K562 (cell line): Measurements from ENCODE around the gene TLDC2. TPM values are rescaled to one million over a fixed set of nuclear protein-coding genes. Genes with fewer than 3 reads are reported as not detected.
A peak's percentile ranks its signal among the peaks of the same experiment; 100 is the strongest.

Experiments
- ATAC-seq: fragments of 200-7000 bp; cut with Tn5 transposase; 3 replicates; pipeline ENCODE4 v1.9.1; 2020; ENCODE audit warnings: moderate library complexity
- BruUV-seq: library from RNA; stranded (reverse); fragments of 400-500 nt; replicated peaks from 2 replicates; lab custom pipeline; 2021; lab: Mats Ljungman, UMichigan
- CTCF ChIA-PET: fragments of 300-600 bp; formaldehyde crosslinking; extraction: SDS; loops from one replicate; lab custom pipeline; 2021; ENCODE audit warnings: low intra/inter-chr PET ratio; lab: Yijun Ruan, JAX
- POLR2A ChIA-PET: fragments of 300-600, 350-650 bp; sonication (Branson Sonifier 250); formaldehyde crosslinking; extraction: SDS; loops from one replicate; lab custom pipeline; 2021; ENCODE audit warnings: antibody characterized with exemption, inconsistent platforms; lab: Yijun Ruan, JAX
- DNase-seq, 4 experiments: peaks; one replicate each; pipeline versions ENCODE4 v3.0.0 to v3.0.0-alpha.2; 2011 to 2018; ENCODE audit warnings: low spot score in 3 of 4, mixed read lengths in 3 of 4; ENCODE audit errors: extremely low read depth in 1 of 4
- FAIRE-seq: peaks from 2 replicates; lab custom pipeline; 2011; peaks lifted over from hg19 to GRCh38; lab: Jason Lieb, UNC
- H2AFZ ChIP-seq: 2 replicates; pipeline ENCODE4 v1.6.0; 2011; ENCODE audit warnings: low read depth, low read length, control low read depth, inconsistent platforms
- H3K27ac ChIP-seq: fragments of 200-600 bp; 3 replicates; pipeline ENCODE4 v1.8.0; 2011; ENCODE audit warnings: low read depth, mild to moderate bottlenecking, control low read depth, inconsistent platforms, low read length, moderate library complexity, mixed read lengths; ENCODE audit errors: extremely low read depth
- H3K27me3 ChIP-seq, 2 experiments: fragments of 300-600 bp in 1 of 2; 2 replicates in 1 of 2; 3 replicates in 1 of 2; pipeline versions ENCODE4 v1.6.0 to v1.8.0; 2011; ENCODE audit warnings: inconsistent platforms in 2 of 2, low read length in 2 of 2, mild to moderate bottlenecking in 1 of 2, mixed read lengths in 1 of 2, moderate library complexity in 1 of 2; ENCODE audit not compliant: control insufficient read depth in 2 of 2, insufficient read depth in 2 of 2
- H3K36me3 ChIP-seq: fragments of 300-600 bp; 3 replicates; pipeline ENCODE4 v1.8.0; 2011; ENCODE audit warnings: mild to moderate bottlenecking, low read length, inconsistent platforms; ENCODE audit not compliant: control insufficient read depth, insufficient read depth
- H3K4me1 ChIP-seq, 2 experiments: fragments of 200-600 bp in 1 of 2; replicated peaks in 1 of 2; 2 replicates in 1 of 2; 3 replicates in 1 of 2; pipeline versions ENCODE4 v1.5.1 to v1.8.0; 2011; ENCODE audit warnings: inconsistent platforms in 2 of 2, low read length in 2 of 2, mild to moderate bottlenecking in 1 of 2, mixed read lengths in 1 of 2, moderate library complexity in 1 of 2; ENCODE audit not compliant: control insufficient read depth in 2 of 2, insufficient read depth in 2 of 2
- H3K4me2 ChIP-seq: 2 replicates; pipeline ENCODE4 v1.6.1; 2011; ENCODE audit warnings: low read length, control low read depth, inconsistent platforms, mixed read lengths; ENCODE audit not compliant: insufficient read depth
- H3K4me3 ChIP-seq: fragments of 200-600 bp; sonication (generic), shearing (Covaris generic); 2 replicates; pipeline ENCODE4 v1.5.1; 2016; ENCODE audit warnings: control low read depth, inconsistent platforms
- H3K79me2 ChIP-seq: fragments of 200-600 bp; 3 replicates; pipeline ENCODE4 v1.8.0; 2011; ENCODE audit warnings: low read length, inconsistent platforms; ENCODE audit not compliant: control insufficient read depth, insufficient read depth
- H3K9ac ChIP-seq, 2 experiments: 2 replicates each; pipeline versions ENCODE4 v1.6.0 to v1.6.1; 2011; ENCODE audit warnings: low read depth in 2 of 2, low read length in 2 of 2, control low read depth in 1 of 2, inconsistent platforms in 1 of 2, mild to moderate bottlenecking in 1 of 2, mixed read lengths in 1 of 2; ENCODE audit not compliant: insufficient read depth in 1 of 2
- H3K9me1 ChIP-seq: one replicate; pipeline ENCODE4 v1.6.0; 2011; ENCODE audit warnings: inconsistent platforms, mild to moderate bottlenecking, low read length, moderate library complexity; ENCODE audit not compliant: control insufficient read depth, insufficient read depth
- H3K9me3 ChIP-seq: replicated peaks from 2 replicates; pipeline ENCODE4 v1.5.1; 2011; ENCODE audit warnings: low read depth, low read length, inconsistent platforms; ENCODE audit not compliant: control insufficient read depth, insufficient read depth
- H4K20me1 ChIP-seq: replicated peaks from 2 replicates; pipeline ENCODE4 v1.6.1; 2011; ENCODE audit warnings: low read length, inconsistent platforms, mixed read lengths; ENCODE audit not compliant: control insufficient read depth, insufficient read depth
- E2F4 ChIP-seq: sonication (generic); formaldehyde crosslinking; IDR thresholded peaks from 2 replicates; pipeline ENCODE4 v1.8.0; 2022; ENCODE audit warnings: mild to moderate bottlenecking, low read depth, missing genetic modification reagents
- ESRRA ChIP-seq: fragments of 450-650 bp; IDR thresholded peaks from 2 replicates; pipeline ENCODE4 v1.6.1; 2014; ENCODE audit warnings: low read depth, mild to moderate bottlenecking, moderate library complexity, borderline replicate concordance
- KLF10 ChIP-seq: fragments of 250-450 bp; sonication (Bioruptor Pico); IDR thresholded peaks from 2 replicates; pipeline ENCODE4 v1.6.1; 2021; ENCODE audit warnings: matching md5 sums
- NFATC3 ChIP-seq: fragments of 450-650 bp; IDR thresholded peaks from 2 replicates; pipeline ENCODE4 v1.6.1; 2017; ENCODE audit warnings: mild to moderate bottlenecking
- POLR2G ChIP-seq: fragments of 200-400 bp; formaldehyde crosslinking; IDR thresholded peaks from 2 replicates; pipeline ENCODE4 v1.6.1; 2017; ENCODE audit warnings: low read depth, mild to moderate bottlenecking, antibody characterized with exemption, low read length, moderate library complexity
- SMARCA5 ChIP-seq: fragments of 450-650 bp; IDR thresholded peaks from 2 replicates; pipeline ENCODE4 v1.6.1; 2016
- YBX1 ChIP-seq: fragments of 450-650 bp; IDR thresholded peaks from 2 replicates; pipeline ENCODE4 v1.7.1; 2016; ENCODE audit warnings: mild to moderate bottlenecking
- WGBS: fragments of 100-300 bp; shearing (Covaris generic); methylation state at CpG from one replicate; pipeline ENCODE4 v1.1.6; 2016; ENCODE audit warnings: low coverage, mixed read lengths; ENCODE audit not compliant: insufficient coverage; ENCODE audit errors: missing lambda C conversion rate; 5-methylcytosine and 5-hydroxymethylcytosine counted together
- in situ Hi-C: fragments of 300-500 bp; cut with MboI; formaldehyde crosslinking; loops from 4 replicates; pipeline ENCODE4 v1.15.0; 2018; ENCODE audit warnings: inconsistent platforms, mixed read lengths
- intact Hi-C: fragments of 100-400 bp; cut with micrococcal nuclease; formaldehyde crosslinking; loops from 2 replicates; pipeline ENCODE4 v1.14.2; 2022
- polyA plus RNA-seq, 8 experiments: library from polyadenylated mRNA; depleted of rRNA in 4 of 8; stranded (reverse) in 5 of 8; unstranded in 3 of 8; fragments of >200 nt; fragmentation: Nextera tagmentation in 2 of 8; fragmentation: Illumina TruSeq in 1 of 8; extraction: Ambion mirVana in 2 of 8; extraction: Trizol in 1 of 8; gene quantifications; 2 replicates each; pipeline versions ENCODE4 v1.2.1 to v1.2.3, GENCODE V29; 2011 to 2014; ENCODE audit warnings: inconsistent platforms in 1 of 8, missing spikeins in 1 of 8
- total RNA-seq, 7 experiments: library from RNA; depleted of rRNA in 6 of 7; stranded (reverse); fragments of >200 nt in 6 of 7; fragmentation: Illumina TruSeq in 2 of 7; extraction: Trizol in 2 of 7; gene quantifications; 2 replicates each; pipeline versions ENCODE4 v1.2.1 to v1.2.3, GENCODE V29; 2011 to 2021; ENCODE audit warnings: low replicate concordance in 1 of 7
- TF ChIP-seq, protein P1 (sequence below): fragments of 200-800 bp; sonication (Bioruptor generic); IDR thresholded peaks from 2 replicates; pipeline ENCODE4 v1.6.1; 2017; ENCODE audit warnings: missing genetic modification characterization, missing compliant biosample characterization

The TLDC2 gene
- total and polyA plus RNA-seq, 9 of the 15 experiments (the other 6 are each of a cell fraction or from before 2014, with no cell fraction given), result not detected

- in situ Hi-C loops (no loop called here), intact Hi-C loops (no loop called here)
- ChIA-PET CTCF (no interaction called here), POLR2A (interaction anchor here (0.6 to 1.9 kb wide), 4 partner anchors 10 to 670 kb away, joined by 3 to 6 read pairs (median 4); no protein-coding TSS in a partner anchor)
- no peak overlapping the region for H3K4me3 ChIP-seq
- peaks cover 5 to 25% of the 10 kb centered on the region in 2 experiments; a peak in 4 of 5 replicates for H3K4me1 ChIP-seq
- TF ChIP-seq POLR2G (peak; percentile 40; the same call in 1 of the 2 replicates), SMARCA5 (no peak)
- 96% methylated on average over 10 of the region's 12 CpGs for WGBS
- 0 out of 2 replicates have a peak, but pooled peaks cover 12% of the 10 kb centered on the region for H4K20me1 ChIP-seq
- ATAC-seq (no peak), FAIRE-seq (no peak), DNase-seq (no peak)
- no peak overlapping the region for H2AFZ ChIP-seq
- no TSS peak for BruUV-seq
- no peaks in the 10 kb centered on the region for H3K9me1 ChIP-seq
- no peak overlapping the region for H3K9ac ChIP-seq
- peaks cover 81% of the 10 kb centered on the region for H3K79me2 ChIP-seq
- peaks cover 3% of the 10 kb centered on the region; the same call in 1 of the 2 replicates for H3K9me3 ChIP-seq
- peaks cover 27% of the 10 kb centered on the region; the same call in 2 of the 3 replicates for H3K36me3 ChIP-seq
- no peaks in the 10 kb centered on the region for H3K27me3 ChIP-seq
- no peak overlapping the region for H3K4me2 ChIP-seq
- H3K27ac ChIP-seq, result no peak overlapping the region
These were observed 23.8 kb upstream of the TLDC2 start for GRCh38 chr20:36852187-36852586.

DNA sequence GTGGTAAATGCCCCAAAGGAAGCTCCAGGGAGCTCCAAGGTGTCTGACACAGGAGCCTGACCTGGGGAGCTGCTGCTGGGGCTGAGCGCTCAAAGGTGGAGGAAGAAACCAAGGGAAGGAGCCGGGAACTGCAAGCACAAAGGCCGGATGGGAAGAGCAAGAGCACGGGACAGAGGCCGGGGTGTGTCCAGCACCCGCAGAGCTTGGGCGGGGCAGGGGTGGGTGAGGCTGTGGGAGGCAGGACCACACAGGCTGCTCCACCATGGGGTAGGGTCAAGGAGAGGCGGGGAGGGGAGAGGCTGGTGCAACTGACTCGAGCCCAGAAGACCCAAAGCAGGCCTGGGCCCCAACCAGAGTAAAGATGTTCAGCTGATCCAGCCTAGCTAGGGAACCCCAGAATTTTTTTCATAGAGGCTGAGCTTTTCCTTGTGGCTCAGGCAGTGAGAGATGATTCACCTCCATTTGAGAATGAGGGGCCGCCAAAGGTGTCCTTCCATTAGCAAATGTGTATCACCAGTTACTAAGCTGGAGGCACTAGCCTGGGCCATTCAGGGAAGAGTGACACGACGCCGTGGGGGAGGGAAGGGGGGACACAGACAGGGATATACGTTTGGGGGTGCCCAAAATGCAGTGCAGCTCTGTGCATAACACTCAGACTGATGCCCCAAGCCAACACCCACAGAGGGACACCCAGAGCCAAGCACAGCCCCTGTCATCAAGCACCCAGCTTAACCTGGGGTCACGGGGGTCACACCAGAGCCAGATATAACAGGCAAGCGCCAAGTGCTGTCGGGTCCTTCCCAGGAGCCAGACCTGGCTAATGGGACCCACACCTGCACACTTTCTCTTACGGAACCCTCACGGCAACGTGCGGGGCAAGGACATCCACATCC, 21.3 kb upstream of the TLDC2 start:
- H3K4me3 ChIP-seq, result no peak overlapping the region
- peak; percentile 54 for ATAC-seq
- ChIA-PET POLR2A (interaction anchor here (0.6 to 10.6 kb wide), 10 partner anchors 7 to 249 kb away, joined by 3 to 65 read pairs (median 4); partner anchors contain the start of gene RBL1), CTCF (no interaction called here)
- FAIRE-seq, result no peak
- in situ Hi-C loops, result no loop called here
- no peaks in the 10 kb centered on the region for H3K27me3 ChIP-seq
- no peak overlapping the region for H3K27ac ChIP-seq
- intact Hi-C loops, result no loop called here
- H3K4me2 ChIP-seq, result no peak overlapping the region
- TF ChIP-seq KLF10 (CRISPR knock-in tag) (no peak), POLR2G (0 out of 2 replicates have a peak, but pooled peaks have one; percentile 10), E2F4 (CRISPR knock-in tag) (no peak), NFATC3 (no peak), YBX1 (no peak), ESRRA (peak; percentile 56; the same call in 1 of the 2 replicates)
- TF ChIP-seq, protein P1, sequence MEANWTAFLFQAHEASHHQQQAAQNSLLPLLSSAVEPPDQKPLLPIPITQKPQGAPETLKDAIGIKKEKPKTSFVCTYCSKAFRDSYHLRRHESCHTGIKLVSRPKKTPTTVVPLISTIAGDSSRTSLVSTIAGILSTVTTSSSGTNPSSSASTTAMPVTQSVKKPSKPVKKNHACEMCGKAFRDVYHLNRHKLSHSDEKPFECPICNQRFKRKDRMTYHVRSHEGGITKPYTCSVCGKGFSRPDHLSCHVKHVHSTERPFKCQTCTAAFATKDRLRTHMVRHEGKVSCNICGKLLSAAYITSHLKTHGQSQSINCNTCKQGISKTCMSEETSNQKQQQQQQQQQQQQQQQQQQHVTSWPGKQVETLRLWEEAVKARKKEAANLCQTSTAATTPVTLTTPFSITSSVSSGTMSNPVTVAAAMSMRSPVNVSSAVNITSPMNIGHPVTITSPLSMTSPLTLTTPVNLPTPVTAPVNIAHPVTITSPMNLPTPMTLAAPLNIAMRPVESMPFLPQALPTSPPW (CRISPR knock-in tag), result peak; percentile 20; the same call in 1 of the 2 replicates
- H2AFZ ChIP-seq, result no peak overlapping the region
- H3K9ac ChIP-seq, result peak overlapping the region in 1 of 2 experiments; percentile 77; a peak in 2 of 4 replicates
- 0 out of 2 replicates have a peak, but pooled peaks cover 15% of the 10 kb centered on the region for H4K20me1 ChIP-seq
- 60% methylated on average over 17 of the region's 21 CpGs for WGBS
- peaks cover 39% of the 10 kb centered on the region; the same call in 2 of the 3 replicates for H3K36me3 ChIP-seq
- peaks cover 89% of the 10 kb centered on the region for H3K79me2 ChIP-seq
- H3K9me3 ChIP-seq, result peaks cover 3% of the 10 kb centered on the region; the same call in 1 of the 2 replicates
- peak in 2 of 4 experiments; percentile 59 to 62 for DNase-seq
- peaks cover 12 to 23% of the 10 kb centered on the region in 2 experiments; a peak in 4 of 5 replicates for H3K4me1 ChIP-seq
- no peaks in the 10 kb centered on the region for H3K9me1 ChIP-seq
- BruUV-seq, result no TSS peak
